Mucosa of gallbladder (tissue), 1 donor: ENCODE data around the gene FRMPD4. TPM values are rescaled to one million over a fixed set of nuclear protein-coding genes. Genes with fewer than 3 reads are reported as not detected.
"Not testable (repeated sequence)": the region's sequence is repeated elsewhere in the genome, so short reads cannot be mapped to it uniquely, and the experiment has no call there.

Experiments used
- DNase-seq: peaks from one replicate; pipeline ENCODE4 v3.0.0-alpha.2; 2020; ENCODE audit warnings: low spot score
- total RNA-seq: library from RNA; stranded (reverse); gene quantifications from one replicate; pipeline ENCODE4 v1.2.1, GENCODE V29; 2021
- donor health status: DM: no; HTN: no; CAD: no.

Gene FRMPD4
- total RNA-seq = 0.03 TPM

DNA sequence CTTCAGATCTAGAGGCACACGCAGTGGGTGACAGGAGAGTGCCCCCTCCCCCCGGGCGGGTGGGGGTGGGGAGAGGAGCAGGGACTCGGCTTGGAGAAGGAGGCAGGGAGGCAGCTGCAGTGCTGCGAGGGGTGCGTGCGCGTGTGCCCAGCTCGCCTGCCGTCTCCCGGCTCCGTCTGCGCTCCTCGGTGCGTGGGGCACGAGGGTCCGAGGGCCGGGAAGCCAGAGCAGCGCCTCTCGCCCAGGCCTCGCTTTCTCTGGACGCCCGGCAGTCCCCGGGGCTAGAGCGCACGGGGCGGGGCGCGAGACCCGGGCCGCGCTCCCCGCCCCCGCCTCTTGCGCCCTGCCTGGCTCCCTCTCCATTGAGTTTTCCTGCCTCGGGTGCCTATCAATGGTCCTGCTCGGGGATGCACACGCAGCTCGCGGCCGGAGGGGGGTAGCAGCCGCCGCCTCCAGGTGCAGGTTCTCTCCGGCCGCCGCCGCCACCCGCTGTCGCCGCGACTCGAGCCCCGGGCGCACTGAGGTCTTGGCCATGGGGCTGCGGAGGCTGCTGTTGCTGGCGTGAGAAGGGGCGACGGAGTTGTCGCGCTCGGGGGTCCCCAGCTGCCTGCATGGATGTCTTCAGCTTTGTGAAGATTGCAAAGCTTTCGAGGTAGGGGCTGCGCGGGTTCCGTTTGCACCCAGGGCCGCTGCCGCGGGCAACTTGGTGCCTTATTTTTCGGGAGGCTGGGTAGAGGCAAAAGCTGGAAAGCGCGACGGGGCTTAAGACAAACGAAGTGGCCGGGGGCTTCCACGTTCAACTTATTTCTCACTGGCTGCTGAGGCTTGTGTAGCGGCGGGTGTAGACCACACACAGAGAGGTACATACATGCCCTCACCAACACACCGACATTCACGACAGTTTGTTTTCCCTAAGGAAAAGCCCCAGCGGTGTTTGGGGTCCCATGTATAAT lies at the start of gene FRMPD4:
Gene FRMPD4, plus strand, starts transcription at position 113 of the 953 bp plus-strand sequence. Its CDS starts 499 bp downstream, at position 612.
- DNase-seq = no peak

DNA sequence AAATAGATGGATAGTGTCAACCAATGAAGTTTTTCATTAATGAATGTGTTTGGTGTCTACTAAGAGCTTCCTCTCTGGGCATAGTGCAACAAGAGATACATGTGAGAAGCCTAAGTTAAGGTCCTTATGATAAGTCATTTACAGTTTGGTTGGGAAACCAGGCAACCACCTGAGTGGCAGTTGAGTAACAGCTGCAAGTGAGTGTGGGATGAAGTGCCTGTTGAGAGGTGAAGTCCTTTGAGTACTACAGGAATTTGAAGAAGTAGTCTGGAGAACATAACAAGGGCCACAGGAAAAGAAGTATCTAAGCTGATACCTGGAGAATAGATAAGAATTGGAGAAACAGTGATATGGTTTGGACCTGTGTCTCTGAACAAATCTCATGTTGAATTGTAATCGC lies 48.5 kb upstream of the FRMPD4 start:
- no peak for DNase-seq

DNA sequence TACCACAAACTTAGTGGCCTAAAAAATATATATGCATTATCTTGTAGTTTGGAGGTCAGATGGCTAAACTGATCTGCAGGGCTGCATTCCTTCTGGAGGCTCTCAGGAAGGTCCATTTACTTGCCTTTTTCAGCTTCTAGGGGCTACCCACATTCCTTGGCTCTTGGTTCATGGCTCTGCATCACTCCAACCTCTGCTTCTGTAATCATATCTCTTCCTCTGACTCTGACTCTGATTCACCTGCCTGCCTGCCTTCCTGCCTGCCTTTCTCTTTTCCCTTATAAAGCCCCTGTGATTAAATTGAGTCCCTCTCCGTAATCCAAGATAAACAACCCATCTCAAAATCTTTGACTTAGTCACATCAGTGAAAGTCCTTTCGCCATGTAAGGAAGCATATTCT lies 25.0 kb upstream of the FRMPD4 start:
- no peak for DNase-seq

DNA sequence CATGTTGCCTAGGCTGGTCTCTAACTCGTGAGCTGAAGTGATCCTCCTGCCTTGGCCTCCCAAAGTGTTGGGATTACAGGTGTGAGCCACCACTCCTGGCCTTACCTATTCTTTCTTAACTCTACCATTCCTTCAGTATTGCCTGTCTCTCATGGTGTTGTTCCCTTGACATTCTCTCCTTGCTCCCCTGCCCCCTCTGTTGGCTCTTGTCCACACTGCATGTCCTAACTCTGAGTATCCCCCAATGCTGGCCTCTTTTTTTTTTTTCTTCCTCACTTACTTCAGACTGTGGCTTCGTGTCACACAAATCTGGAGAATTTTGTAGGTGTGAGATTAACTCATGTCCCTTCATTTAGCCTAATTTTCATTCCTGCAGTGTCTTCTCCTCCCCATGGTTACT lies 22.9 kb upstream of the FRMPD4 start:
- no peak for DNase-seq

DNA sequence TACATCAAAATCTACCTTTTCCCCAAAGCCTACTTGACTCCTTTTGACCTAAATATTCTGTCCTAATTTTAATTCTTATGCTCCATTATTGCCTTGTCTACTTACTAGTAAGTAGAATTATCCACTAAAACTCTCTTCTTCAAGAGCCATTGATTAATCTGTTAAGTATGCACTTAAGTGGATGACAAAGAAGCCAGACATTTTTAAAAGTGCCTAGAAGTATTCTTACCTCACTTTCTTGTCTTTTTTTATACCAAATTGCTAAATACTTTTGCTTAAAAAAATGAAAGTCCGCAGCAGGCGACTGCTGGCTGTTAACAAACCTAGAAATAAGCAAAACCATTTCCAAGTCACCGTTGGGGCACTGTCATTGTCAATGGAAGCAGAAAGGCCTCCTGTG lies 20.1 kb upstream of the FRMPD4 start:
- DNase-seq = no peak

DNA sequence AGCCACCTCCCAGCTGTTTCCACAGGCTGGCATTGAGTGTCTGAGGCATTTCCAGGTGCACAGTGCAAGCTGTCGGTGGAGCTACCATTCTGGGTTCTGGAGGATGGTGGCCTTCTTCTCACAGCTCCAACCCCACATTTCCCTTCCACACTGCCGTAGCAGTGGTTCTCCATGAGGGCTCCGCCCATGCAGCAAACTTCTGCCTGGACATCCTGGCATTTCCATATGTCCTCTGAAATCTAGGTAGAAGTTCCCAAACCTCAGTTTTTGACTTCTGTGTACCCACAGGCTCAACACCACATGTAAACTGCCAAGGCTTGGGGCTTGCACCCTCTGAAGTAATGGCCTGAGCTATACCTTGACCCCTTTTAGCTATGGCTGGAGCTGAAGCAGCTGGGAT lies 10.3 kb upstream of the FRMPD4 start:
- DNase-seq = no peak

DNA sequence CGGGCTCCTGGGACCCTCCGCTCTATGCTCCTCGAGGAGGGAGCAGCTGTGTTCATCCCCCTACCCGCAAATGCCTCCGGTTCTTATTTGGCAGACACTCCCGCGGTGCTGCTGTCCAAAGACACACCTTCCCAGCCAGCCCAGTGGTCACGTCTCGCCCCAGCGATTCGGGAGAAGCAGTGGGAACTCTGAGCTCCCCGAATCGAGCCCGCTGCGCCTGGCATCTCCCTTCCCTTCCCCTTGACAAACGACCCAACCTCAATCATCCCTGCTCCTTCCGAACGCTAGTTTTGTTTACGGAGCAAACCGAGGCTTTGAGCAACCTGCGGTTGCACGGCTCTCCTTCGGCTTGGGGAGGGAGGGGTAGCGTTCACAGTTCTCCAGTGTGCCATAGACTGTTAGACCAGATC lies 317 bp upstream of the FRMPD4 start:
- DNase-seq = no peak

DNA sequence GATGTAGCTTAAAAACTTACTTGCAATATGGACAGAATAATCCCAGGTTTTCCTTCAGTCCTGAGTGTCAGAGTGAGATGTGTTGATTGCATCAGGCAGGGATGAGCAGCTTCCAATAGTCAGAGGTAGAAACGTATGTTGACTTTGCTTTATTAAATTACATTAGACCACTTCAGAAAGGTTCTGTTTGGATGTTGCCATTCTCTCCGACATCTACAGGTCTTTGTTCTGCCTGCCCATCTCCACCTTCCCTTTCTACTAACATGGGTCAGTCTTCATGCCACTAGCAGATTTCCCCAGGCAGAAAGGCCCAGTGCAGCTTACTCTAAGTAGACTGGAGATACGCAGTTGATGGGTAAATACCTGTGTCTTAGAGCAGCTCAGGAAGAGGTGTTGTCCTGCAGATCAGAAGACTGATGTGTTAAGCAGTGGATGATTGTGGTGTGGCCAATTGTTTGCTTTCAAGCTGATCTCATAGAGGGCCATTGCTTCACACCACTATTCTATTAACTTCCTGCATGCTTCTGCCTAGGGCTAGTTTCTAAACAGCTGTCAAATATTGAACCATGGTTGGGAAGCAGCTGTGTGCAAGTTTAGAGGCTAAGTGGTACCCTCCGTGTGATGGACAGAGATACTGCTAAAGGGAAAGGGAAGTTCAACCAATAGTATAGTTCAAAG lies 1.8 kb downstream of the FRMPD4 start:
- no peak for DNase-seq

DNA sequence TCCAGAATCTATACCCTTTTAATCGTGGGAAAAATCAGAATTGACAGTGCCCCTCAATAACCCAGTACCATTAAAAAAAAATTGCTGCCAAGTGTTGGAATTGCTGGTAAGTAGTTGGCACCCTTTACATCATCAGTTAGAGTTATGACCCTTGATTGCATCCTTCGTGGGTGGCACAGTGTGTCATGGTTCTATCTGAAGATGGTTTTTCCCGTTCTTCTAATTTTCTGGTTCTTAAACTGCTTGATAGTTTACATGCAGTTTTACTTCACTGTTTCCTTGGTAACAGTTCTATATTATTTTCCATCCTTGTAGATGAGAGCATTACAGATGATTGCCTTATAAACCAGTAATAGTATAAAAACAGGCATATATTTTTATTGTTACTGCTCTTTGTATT lies 3.2 kb downstream of the FRMPD4 start:
- no peak for DNase-seq

DNA sequence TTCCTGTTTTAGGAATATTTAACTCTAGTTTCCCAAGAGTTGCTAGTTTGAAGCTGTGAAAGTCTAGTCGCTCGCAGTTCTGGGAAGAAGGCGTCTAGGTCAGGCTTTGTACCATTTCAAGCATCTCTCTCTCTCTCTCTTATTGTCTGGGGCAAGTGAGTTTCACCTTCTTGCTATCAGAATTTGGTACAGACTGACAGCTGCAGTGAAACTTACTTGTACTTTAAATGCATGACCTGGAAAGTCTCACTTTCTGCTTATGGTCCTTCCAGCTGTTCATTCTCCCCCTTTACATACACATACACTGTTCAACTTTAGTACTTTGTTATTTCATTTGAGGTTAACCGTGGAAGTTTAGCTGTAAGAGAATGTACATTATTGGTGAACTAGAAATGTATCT lies 4.4 kb downstream of the FRMPD4 start:
- no peak for DNase-seq

DNA sequence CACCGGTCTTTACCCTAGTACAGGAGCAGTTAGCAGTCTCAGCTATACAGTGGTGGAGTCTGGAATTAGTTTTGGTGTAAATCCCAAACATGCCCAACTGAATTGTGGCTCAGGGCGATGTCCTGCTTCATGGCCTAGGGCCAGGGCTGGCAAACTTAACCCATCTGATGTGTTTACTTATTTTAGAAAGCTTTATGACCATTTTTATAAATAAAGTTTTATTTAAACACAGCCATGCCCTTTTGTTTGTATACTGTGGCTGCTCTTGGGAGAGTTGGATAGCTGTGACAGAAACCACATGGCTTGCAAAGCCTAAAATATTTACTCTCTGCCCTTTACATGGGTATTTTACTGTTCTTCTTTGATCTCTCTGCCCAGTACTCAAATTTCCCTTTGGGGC lies 7.1 kb downstream of the FRMPD4 start:
- DNase-seq = no peak

DNA sequence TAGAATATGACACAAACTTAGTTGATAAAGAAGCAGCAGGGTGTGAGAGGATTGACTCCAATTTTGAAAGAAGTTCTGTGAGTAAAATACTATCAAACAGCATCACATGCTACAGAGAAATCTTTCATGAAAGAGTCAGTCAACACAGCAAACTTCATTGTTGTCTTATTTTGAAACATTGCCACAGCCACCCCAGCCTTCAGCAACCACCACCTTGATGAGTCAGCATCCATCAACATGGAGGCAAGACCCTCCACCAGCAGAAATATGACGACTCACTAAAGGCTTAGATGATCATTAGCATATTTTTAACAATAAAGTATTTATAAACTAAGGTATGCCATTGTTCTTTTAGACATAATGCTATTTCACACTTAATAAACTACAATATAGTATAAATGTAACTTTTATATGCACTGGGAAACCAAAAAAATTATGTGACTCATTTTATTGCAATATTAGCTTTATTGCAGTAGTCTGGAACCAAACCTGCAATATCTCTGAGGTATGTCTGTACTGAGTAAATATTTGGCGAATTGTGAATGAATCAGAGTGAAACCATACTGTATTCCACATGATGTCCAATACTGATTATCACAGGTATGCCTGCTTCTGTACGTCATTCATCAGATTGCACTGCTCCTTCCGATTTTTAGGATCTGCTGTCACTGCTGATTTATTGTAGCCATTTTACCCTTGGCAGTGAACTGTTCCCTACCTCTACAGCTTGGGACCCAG lies 11.6 kb downstream of the FRMPD4 start:
- DNase-seq = no peak

DNA sequence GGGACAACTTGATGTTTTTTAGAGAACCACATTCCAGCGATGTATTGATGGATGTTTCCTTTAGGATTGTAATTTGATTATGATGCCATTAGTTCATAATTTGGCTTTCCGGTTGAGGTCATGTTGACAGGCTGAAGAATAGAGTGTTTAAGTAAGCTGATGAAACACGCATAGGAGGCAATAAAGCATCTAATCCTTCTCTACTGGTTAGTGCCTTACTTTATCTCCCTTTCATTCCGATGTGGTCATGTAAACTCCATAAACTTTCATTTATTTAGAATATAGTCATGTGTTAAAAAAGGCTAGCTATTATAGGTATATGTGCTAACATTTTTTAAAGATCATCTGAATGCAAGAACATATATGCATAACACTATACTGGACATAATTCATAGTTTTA lies 15.0 kb downstream of the FRMPD4 start:
- no peak for DNase-seq

DNA sequence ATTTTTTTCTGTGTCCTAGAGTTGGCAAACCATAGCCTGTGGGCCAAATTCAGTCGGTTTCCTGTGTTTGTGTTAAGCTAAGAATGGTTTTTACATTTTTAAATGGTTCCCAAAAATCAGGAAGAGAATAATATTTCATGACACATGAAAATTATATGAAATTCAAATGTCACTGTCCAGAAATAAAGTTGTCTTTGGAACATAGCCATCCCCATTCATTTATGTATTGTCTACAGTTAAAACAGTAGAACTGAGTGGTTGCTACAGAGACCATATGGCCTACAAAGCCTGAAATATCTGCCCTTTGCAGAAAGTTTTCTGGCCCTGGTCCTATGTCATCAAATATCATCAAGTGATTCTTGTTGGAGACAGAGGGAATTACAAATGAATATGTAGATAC lies 15.5 kb downstream of the FRMPD4 start:
- no peak for DNase-seq

DNA sequence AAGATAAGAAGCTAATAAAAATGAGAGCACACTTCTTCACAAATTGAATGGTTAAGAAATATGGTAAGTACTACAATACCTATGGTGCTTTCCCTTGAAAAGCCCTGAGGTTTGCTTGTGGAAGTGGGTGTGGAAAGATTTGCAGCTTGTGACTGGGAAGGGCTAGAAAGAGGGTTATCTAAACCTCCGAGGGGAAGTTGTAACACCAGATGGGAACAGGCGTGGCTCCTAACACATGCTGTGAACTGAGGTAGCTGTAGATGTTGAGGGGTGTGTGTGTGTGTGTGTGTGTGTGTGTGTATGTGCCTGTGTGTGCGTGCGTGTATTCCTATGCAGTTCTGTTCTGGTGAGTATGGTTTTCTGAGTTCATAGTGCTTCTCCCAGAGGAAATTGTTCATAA lies 21.5 kb downstream of the FRMPD4 start:
- DNase-seq = no peak

DNA sequence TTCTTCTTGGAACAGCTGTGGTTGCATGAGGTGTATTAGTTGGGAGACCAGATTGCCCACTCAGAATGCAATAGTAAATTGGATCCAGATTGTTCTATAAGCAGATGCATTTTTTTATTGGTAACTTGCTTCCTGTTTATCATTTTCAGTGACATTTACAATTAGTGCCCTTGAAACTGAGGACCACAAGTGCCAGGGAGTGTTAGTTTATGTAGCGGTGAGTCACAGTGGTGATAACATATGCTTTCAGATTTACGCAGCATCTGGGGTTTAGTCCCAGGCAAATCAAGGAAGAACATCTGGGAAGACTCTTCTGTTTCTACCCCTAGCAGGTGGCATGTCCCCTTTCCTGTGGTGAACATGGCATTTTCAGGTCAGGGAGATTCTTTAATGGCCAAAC lies 24.1 kb downstream of the FRMPD4 start:
- no peak for DNase-seq

DNA sequence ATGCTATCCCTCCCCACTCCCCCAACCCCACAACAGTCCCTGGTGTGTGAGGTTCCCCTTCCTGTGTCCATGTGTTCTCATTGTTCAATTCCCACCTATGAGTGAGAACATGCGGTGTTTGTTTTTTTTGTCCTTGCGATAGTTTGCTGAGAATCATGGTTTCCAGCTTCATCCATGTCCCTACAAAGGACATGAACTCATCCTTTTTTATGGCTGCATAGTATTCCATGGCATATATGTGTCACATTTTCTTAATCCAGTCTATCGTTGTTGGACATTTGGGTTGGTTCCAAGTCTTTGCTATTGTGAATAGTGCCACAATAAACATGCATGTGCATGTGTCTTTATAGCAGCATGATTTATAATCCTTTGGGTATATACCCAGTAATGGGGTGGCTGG lies 25.9 kb downstream of the FRMPD4 start:
- DNase-seq = not testable (repeated sequence)

DNA sequence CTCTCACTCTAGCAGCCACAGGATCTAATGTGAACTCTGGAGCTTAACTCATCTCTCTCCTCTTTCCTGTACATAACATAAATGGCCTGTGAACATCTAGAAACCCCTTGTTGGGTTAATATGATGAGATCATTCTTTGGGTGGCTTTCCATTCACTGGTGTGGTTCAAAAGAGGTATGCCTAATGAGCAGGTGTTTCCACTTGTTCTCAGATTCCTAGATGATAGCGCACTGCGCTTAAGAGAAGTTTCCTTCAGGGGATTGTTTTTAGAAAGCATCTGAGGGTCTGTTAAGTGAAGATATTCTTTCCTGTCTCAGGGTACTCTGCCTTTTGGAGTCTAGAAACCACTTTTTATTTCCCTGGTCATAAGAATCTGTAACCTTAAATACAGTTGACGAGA lies 32.5 kb downstream of the FRMPD4 start:
- DNase-seq = no peak

DNA sequence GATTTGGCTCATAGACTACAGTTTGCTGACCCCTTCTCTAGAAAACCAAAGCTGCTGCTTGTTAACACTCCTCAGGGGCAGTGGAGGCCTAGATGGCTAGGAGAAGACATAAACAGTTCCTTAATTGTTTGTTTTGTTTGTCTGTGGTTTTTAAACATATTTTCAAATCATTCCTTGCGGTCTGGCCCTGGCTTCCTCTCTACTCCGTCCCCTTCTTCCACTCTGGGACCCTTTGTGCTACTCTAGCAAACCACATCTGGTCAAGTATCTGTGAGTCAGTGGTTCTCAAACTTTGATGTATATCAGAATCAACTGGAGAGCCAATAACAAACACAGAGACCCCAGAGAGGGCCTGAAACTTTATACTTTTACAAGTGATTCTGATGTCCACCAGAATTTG lies 36.1 kb downstream of the FRMPD4 start:
- DNase-seq = no peak

DNA sequence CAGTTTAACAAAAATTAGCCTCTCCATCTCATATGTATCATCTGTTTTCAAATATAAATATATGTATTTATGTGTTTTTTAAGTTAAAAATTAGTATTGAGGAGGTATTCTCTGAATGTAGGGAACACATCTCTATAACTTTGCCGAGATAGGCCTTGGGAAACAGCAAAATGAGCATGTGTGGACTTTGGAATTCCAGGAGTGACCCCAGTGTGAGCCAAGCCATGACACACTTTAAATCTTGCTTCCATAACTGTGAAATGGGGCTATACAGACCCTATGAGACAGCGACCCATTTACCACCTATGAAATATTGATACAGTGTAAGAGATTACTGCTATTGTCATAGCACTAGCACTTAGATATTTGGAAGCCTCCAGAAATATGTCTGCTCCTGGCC lies 58.8 kb downstream of the FRMPD4 start:
- DNase-seq = no peak

DNA sequence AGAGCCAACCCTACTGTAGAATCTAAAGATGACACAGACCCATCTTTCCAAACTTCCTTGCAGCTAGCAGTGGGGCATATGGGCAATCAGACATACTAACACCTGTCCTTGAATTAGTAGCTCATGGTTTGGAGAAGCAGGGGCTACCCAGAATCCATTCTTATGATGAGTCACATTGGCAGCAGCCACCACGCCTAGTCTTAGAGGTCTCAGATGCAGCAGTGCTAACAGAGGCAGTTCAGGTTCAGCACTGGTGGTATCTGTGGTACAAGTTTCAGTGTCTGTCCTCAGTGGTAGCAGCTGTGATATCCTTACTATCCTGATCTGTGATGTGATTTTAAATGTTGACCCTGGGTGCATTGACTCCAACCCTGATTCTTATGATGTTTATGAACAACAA lies 68.1 kb downstream of the FRMPD4 start:
- no peak for DNase-seq

DNA sequence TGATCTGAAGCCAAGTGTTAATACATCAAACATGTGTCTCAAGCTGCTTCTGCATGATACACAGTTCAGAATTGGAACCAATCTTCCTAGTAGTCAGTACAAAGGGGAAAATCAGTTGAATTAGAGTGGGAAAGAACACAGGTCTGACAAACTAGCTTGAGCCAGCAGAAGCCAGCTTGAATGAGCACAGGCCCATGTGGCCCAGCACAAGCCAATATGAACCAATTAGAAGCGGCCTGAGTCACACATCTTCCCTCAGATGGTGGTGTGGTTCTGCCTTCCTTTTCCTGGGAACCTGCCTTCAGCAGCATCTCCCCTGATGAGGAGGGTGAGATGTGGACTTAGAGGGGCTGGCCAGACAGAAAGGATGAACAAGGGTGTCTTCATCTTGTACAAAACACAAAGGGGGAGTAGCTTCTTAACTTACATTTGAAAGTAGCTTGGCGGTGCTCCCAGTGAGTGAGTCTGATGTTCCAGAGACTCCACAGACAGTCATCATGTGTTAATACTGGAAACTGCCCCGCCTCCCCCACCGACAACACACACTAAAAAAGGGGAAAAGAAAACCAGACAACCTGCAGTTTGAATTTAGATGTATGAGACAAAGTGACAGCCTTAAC lies 72.0 kb downstream of the FRMPD4 start:
- no peak for DNase-seq
